Cardiac fibroblast (primary cell): ENCODE data around the gene METTL13.

Experiments used
- DNase-seq, 2 donors: peaks; one replicate each; pipeline versions ENCODE4 v3.0.0 to v3.0.0-alpha.2; 2010; ENCODE audit warnings: low read depth in 2 of 2
- H3K4me3 ChIP-seq, 2 donors: replicated peaks in 1 of 2; 1 replicate in 1 of 2; 2 replicates in 1 of 2; pipeline ENCODE4 v1.5.1; 2011; ENCODE audit warnings: low read depth in 2 of 2, low read length in 2 of 2, mild to moderate bottlenecking in 2 of 2, moderate library complexity in 1 of 2
- TF ChIP-seq, protein P1 (sequence below): IDR thresholded peaks from one replicate; pipeline ENCODE4 v1.5.1; 2011; ENCODE audit warnings: low read depth, mild to moderate bottlenecking, low read length, inconsistent platforms

The METTL13 gene

DNA sequence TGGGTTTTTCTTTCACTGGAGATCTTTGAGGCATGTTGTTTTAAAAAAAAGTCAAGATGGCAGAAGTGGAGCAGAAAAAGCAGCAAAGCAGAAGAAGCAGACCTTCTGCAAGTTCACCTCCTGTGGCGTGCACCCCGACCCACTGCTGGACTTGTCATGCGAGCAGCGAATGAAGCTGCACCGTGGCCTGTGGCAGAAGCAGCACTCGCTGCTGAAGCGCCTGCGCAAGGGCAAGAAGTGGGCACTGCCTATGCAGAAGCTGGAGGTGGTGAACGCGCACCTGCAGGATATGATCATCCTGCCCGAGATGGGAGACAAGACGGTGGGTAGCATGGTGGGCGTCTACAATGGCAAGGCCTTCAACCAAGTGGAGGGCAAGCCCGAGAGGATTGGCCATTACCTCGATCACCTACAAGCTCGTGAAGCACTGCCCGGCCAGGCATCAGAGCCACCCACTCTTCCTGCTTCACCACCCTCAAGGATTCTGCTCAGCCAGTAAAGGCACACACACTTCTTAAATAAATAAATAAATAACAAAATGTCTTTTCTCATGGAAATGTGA lies 22.1 kb downstream of the METTL13 start:
- no peak for DNase-seq
- TF ChIP-seq, protein P1, sequence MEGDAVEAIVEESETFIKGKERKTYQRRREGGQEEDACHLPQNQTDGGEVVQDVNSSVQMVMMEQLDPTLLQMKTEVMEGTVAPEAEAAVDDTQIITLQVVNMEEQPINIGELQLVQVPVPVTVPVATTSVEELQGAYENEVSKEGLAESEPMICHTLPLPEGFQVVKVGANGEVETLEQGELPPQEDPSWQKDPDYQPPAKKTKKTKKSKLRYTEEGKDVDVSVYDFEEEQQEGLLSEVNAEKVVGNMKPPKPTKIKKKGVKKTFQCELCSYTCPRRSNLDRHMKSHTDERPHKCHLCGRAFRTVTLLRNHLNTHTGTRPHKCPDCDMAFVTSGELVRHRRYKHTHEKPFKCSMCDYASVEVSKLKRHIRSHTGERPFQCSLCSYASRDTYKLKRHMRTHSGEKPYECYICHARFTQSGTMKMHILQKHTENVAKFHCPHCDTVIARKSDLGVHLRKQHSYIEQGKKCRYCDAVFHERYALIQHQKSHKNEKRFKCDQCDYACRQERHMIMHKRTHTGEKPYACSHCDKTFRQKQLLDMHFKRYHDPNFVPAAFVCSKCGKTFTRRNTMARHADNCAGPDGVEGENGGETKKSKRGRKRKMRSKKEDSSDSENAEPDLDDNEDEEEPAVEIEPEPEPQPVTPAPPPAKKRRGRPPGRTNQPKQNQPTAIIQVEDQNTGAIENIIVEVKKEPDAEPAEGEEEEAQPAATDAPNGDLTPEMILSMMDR, result no peak
- no peak overlapping the region for H3K4me3 ChIP-seq

DNA sequence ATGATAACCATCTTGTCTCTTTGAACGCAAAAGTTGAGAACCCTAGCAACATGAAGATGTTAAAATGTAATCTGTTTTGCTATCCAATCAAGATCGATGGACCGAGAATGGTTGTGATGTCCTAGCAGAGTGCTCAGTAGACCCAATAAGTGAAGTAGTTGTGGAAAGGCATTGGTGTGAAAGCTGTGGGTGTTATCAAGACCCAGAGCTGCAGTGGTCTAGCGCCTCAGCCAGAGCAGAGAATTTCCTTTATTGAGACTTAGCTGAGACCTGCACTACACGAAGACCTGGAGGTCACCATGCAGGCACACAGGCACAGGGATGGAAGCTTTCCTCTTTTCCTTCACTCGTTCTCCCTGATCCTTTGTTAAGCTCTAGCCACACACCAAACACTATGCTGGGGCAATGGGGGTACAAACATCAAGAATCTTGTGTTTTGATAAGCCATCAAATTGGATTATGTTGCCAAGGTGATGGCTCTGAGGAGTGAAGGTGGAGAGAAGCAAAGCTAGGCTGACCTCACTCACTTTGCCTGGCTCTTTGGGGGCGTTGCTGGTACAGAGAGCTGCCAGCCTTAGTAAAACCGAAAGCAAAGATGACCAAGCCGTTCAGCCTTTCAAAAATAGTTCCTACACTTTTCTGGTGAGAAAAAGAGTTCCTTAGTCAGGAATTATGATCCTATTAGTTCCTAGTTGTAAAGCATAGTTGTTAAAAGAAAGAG lies 24.1 kb downstream of the METTL13 start:
- no peak overlapping the region for H3K4me3 ChIP-seq
- no peak for DNase-seq
- TF ChIP-seq, protein P1, result no peak

DNA sequence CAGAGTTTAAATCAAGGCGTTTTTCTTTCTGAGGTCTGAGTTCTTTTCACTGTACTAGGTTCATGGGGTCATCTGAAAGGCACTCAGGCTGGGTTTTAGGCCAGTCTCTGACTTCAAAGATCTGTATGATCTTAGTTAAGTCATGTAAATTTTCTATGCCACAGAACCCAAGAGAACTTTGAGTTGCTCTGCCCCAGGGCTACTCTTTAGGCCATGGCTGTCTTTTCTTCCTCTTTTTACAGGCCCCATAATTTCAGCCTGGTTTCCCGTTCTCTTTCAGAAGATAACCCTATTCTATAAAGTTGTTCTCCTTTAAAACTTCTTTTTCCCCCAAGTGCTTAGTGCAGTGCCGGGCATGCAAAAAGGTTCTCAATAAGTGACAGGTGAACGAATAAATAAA lies 26.1 kb downstream of the METTL13 start:
- no peak for DNase-seq
- no peak overlapping the region for H3K4me3 ChIP-seq
- TF ChIP-seq, protein P1, result no peak

DNA sequence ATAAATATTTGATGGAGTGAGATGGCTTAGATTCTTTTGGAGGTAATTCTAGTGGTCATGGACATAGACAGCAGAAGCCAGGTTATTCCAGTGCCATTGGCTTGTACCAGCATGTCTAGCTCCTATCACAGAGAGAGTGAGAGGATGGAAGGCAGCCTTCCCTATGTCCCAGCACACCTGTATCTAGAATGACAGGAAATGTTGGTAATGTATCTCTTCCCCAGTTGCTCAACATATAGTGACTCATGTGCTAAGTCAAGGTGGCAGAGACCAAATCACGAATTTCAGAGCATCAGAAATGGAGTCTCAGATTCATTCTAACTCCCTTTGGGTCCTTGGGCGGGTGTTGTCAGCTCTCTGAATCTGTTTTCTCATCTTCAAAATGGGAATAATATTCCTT lies 28.4 kb downstream of the METTL13 start:
- DNase-seq, result no peak
- H3K4me3 ChIP-seq, result no peak overlapping the region
- TF ChIP-seq, protein P1, result no peak

DNA sequence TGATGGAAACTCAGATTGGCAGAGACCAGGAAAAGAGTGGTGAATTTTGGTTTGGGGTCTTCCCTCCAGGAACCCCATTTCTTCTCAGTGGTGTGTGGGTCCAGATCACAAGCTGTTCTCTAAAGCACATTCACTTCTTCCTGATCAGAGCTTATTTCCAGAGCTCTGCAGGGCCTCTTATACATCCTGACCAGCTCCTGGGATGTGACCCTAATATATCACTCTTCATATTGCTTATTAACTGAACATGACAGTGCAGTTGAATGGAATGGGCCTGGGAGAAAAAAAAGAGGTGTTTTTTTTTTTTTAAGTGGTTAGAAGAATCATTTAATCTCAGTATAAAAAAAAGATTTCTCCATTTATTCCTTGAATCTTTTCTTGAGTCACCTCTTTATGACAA lies 30.2 kb downstream of the METTL13 start:
- TF ChIP-seq, protein P1, result no peak
- H3K4me3 ChIP-seq, result no peak overlapping the region

DNA sequence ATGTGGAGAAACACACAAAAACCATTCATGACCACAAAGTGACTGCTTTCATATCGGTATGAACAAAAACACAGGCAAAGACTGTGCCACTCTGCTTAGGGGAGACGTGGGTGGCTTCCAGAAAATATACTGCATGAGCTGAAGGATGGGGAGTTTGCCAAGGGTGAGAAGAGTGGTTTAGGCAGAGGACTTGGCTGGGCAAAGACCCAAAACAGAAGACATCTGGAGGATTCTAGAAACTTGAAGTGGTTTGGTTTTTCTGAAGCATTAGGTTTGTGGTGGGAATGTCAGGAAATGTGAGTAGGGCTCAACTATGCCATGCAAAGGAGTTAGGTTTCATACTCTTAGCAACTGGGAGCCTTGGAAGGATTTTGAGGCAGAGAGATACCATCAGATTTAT lies 33.2 kb downstream of the METTL13 start:
- H3K4me3 ChIP-seq, result no peak overlapping the region
- TF ChIP-seq, protein P1, result no peak
- peak; percentile 20 to 75 for DNase-seq

More for the DNA sequence above, 30.2 kb downstream of the METTL13 start:
- DNase-seq, result no peak
